MM.1S (cell line): Measurements from ENCODE around the gene CPEB4.

Experiments used
- CTCF ChIP-seq: fragments of 300-600 bp; sonication (generic); IDR thresholded peaks from 2 replicates; pipeline ENCODE4 v1.5.1; 2016; ENCODE audit warnings: antibody characterized with exemption, low read length, mixed read lengths
- EZH2phosphoT487 ChIP-seq: fragments of 300-600 bp; sonication (generic); IDR thresholded peaks from 2 replicates; pipeline ENCODE4 v1.6.1; 2018; ENCODE audit warnings: antibody characterized with exemption, low read length

GRCh38 chr5:173863359-173863758 lies 24.8 kb upstream of the CPEB4 start:
- no peak for TF ChIP-seq CTCF
- TF ChIP-seq EZH2phosphoT487, result no peak
